Activated T-cell treated with anti-CD3 and anti-CD28 coated beads for 1 hour (primary cell): ENCODE results near the gene SHISAL1.

Experiments
- DNase-seq: peaks from one replicate; pipeline ENCODE4 v3.0.0-alpha.2; 2020; ENCODE audit warnings: low read depth

SHISAL1 gene

GRCh38 chr22:44342347-44342956 is 29.7 kb upstream of the SHISAL1 start:
- DNase-seq, result no peak

GRCh38 chr22:44341431-44342346 is 28.9 kb upstream of the SHISAL1 start:
- DNase-seq, result no peak

- DNase-seq, result no peak
Measured at GRCh38 chr22:44340271-44341239, 27.8 kb upstream of the SHISAL1 start.

GRCh38 chr22:44338906-44339305 is 26.2 kb upstream of the SHISAL1 start:
- DNase-seq, result no peak

- DNase-seq, result no peak
Measured at GRCh38 chr22:44338177-44338810, 25.5 kb upstream of the SHISAL1 start.

- DNase-seq, result no peak
Measured at GRCh38 chr22:44337678-44338004, 24.9 kb upstream of the SHISAL1 start.

GRCh38 chr22:44336962-44337677 is 24.4 kb upstream of the SHISAL1 start:
- DNase-seq, result no peak

- DNase-seq, result no peak
Measured at GRCh38 chr22:44335903-44336803, 23.4 kb upstream of the SHISAL1 start.

GRCh38 chr22:44335066-44335839 is 22.5 kb upstream of the SHISAL1 start:
- DNase-seq, result no peak

- DNase-seq, result no peak
Measured at GRCh38 chr22:44333847-44334635, 21.3 kb upstream of the SHISAL1 start.

- DNase-seq, result no peak
Measured at GRCh38 chr22:44332946-44333345, 20.2 kb upstream of the SHISAL1 start.

- no peak for DNase-seq
Measured at GRCh38 chr22:44331881-44332714, 19.3 kb upstream of the SHISAL1 start.

GRCh38 chr22:44330744-44331660 is 18.3 kb upstream of the SHISAL1 start:
- no peak for DNase-seq

- DNase-seq, result no peak
Measured at GRCh38 chr22:44330188-44330743, 17.5 kb upstream of the SHISAL1 start.

GRCh38 chr22:44329179-44329796 is 16.5 kb upstream of the SHISAL1 start:
- no peak for DNase-seq

GRCh38 chr22:44328762-44329161 is 16.0 kb upstream of the SHISAL1 start:
- no peak for DNase-seq
